22Rv1 (cell line): ENCODE measurements around the gene CRYBG2.

ENCODE experiments used
- H3K27ac ChIP-seq: fragments of 450-650 bp; 2 replicates; pipeline ENCODE4 v1.5.1; 2017
- ZFX ChIP-seq: fragments of 450-650 bp; IDR thresholded peaks from 2 replicates; pipeline ENCODE4 v1.6.1; 2017; ENCODE audit warnings: antibody characterized with exemption, borderline replicate concordance
- TF ChIP-seq, protein P1 (sequence below): fragments of 450-650 bp; IDR thresholded peaks from 2 replicates; pipeline ENCODE4 v1.5.1; 2017; ENCODE audit warnings: mild to moderate bottlenecking

The CRYBG2 gene

GRCh38 chr1:26306290-26307229 lies 47.4 kb downstream of the CRYBG2 start, which contains the start of gene UBXN11:
Gene UBXN11 (minus strand): TSS chr1:26306636. CDS start chr1:26302883, 3,753 bp downstream.
- peak within 1 kb of the TSS; percentile 61 for H3K27ac ChIP-seq
- no peak for TF ChIP-seq ZFX
- TF ChIP-seq, protein P1, sequence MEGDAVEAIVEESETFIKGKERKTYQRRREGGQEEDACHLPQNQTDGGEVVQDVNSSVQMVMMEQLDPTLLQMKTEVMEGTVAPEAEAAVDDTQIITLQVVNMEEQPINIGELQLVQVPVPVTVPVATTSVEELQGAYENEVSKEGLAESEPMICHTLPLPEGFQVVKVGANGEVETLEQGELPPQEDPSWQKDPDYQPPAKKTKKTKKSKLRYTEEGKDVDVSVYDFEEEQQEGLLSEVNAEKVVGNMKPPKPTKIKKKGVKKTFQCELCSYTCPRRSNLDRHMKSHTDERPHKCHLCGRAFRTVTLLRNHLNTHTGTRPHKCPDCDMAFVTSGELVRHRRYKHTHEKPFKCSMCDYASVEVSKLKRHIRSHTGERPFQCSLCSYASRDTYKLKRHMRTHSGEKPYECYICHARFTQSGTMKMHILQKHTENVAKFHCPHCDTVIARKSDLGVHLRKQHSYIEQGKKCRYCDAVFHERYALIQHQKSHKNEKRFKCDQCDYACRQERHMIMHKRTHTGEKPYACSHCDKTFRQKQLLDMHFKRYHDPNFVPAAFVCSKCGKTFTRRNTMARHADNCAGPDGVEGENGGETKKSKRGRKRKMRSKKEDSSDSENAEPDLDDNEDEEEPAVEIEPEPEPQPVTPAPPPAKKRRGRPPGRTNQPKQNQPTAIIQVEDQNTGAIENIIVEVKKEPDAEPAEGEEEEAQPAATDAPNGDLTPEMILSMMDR, result no peak

DNA sequence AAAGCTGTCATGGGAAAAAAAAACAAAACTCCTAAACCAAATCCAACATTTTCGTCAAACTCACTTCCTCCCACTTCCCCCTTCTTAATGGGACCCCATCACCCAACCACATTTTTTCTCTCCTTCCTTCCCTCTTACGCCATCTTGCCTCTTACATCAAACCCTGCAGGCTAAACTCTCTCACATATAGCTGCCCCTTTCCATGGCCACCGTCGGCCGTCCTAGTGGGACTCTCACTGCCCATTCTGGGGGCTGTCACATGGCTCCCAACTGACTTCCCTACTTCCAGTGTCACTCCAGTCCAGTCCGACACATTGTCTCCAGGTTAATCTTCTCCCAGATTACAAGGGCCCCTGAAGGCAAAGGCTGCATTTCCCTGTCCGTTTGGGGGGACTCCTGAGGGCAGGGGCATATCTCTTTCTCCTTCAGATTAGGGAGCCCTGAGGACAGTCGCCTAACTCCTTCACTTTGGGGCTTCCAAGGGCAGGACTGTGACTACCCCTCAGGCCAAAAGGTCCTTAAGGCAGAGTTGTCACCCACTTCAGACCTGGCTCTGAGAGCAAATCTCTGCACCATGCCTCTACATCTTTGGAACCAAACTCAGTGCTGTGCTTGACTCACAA lies 48.2 kb downstream of the CRYBG2 start:
- TF ChIP-seq, protein P1, result no peak
- TF ChIP-seq ZFX, result no peak
- H3K27ac ChIP-seq, result peak overlapping the region; percentile 61

- no peak for TF ChIP-seq ZFX
- TF ChIP-seq, protein P1, result no peak
- H3K27ac ChIP-seq, result no peak overlapping the region
Observed at GRCh38 chr1:26302733-26303405, 51.1 kb downstream of the CRYBG2 start.

DNA sequence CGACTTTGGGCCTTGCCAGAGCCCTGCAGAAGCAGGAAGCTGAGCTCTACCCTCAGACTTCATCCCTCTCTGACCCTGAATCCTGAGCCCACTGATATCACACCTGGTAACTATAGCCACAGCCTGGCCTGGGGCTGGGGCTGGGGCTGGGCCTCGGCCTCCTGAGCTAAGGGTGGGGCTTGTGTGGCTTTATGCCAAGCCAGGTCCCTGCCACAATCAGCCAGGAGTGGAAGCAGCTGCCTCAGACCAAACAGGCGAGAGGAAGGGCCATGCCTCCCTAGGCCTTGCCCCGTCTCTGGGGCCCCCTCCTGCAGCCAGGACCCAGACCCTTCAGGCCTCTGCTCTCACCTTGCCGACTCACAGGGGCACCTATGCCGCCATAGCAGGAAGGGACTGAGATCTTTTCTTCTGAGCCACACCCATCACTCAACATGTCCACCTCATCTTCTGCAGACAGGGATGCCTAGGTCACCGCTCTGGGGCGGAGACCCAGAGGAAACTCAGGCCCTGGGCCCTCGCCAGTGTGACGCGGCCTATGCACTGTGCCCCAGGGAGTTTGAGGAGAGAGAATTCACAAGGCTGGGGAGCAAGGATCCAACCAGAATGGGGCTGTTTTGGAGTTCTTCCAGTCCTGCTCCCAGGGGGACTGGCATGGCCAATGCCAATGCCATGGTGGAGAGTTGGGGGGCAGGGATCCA lies 53.2 kb downstream of the CRYBG2 start:
- H3K27ac ChIP-seq, result no peak overlapping the region
- TF ChIP-seq, protein P1, result no peak
- no peak for TF ChIP-seq ZFX

DNA sequence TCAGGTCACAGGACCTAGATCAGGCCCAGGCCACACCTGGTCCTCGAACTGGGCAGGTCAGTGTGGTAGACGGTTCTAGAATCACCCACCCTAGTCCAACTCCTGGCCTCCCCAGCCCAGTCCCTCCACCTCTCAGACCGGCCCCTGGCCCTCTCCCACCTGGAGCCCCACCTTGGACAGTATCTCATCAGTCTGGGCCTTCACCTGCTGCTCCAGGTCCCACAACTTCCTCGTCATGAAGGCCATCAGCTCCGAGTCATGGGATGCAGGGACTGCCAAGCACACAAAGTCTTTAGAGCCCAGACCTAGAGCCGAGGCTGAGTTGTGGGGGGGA lies 56.2 kb downstream of the CRYBG2 start:
- no peak for TF ChIP-seq ZFX
- TF ChIP-seq, protein P1, result no peak
- no peak overlapping the region for H3K27ac ChIP-seq

GRCh38 chr1:26297057-26297790 lies 56.7 kb downstream of the CRYBG2 start:
- no peak overlapping the region for H3K27ac ChIP-seq
- no peak for TF ChIP-seq ZFX
- TF ChIP-seq, protein P1, result no peak
